NB4 (cell line): Measurements from ENCODE around the gene FKBP11.

Experiments
- CTCF ChIP-seq: IDR thresholded peaks from one replicate; pipeline ENCODE4 v1.5.1; 2012; ENCODE audit warnings: low read depth, low read length
- POLR2A ChIP-seq: IDR thresholded peaks from 2 replicates; pipeline ENCODE4 v1.6.1; 2011; ENCODE audit warnings: mild to moderate bottlenecking; ENCODE audit not compliant: insufficient read length; ENCODE audit errors: extremely low read depth

- TF ChIP-seq POLR2A (no peak), CTCF (peak; percentile 96)
Observed at GRCh38 chr12:48936379-48936979, 11.2 kb upstream of the FKBP11 start.
